ENCODE data around the gene CUL4A.
A peak's percentile ranks its signal among the peaks of the same experiment; 100 is the strongest.

The CUL4A gene

DNA sequence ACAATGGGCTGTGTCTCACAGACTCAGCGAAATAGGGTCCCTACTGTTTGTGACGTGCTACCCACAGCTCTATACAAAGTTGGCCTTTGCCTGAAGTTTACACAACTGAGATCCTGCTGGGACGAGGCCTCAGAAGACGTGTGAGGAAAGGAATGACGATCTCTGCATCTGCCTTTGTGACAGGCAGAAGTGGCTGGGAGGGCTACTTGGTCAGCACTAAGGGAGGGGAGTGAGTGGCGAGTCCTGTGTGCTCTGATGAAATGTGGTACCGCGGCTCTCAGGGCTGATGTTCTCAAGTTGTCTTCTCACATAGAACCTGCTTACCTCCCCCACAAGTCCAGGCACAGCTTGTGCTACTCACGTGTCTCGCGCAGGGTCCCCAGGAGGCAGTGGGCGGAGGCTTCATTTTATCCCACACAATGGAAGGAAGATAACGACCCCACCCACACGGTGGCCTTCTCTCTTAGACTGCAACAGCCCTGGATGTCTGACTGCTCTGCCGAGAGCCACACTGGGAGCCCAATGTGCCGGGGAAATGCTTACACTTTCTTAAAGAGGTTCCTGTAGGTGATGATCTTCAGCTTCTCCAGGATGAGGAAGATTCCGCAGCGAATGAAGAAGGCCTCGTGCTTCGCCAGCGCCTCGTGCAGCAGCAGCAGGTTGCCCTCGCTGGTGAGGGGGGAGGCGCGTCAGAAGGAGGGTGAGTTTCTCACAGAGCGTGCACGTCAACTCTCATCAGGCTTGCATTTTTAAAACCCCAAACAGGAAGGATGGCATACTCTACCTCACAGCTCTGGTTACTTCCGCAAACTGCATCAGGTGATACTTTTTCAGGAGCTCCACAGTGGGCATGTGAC lies 29.8 kb upstream of the CUL4A start:
- no peak for DNase-seq (ENCODE audit: low read depth)

DNA sequence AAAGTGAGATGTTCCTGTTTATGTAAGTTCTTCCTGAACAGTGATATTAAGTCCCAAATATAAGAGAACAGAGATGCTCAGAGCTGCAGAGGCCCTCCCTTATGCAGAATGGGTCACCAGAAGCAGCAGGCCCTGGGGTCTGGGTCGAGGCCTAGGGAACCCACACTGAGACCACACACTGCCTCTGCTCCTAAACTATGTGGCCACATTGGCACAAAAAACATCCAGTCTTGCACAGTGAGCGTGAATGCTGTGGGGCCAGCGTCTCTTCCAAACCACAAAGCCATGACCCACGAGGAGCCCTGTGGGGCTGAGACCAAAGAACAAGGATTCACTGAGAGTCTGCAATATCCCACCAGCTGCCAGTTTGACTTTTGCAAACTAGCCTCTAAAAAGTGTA lies 27.4 kb upstream of the CUL4A start:
- DNase-seq (ENCODE audit: low read depth), result no peak

- DNase-seq (ENCODE audit: low read depth), result no peak
These were observed 25.8 kb upstream of the CUL4A start for GRCh38 chr13:113183450-113184129.

- no peak for DNase-seq (ENCODE audit: low read depth)
These were observed 24.6 kb upstream of the CUL4A start for GRCh38 chr13:113184568-113185440.

DNA sequence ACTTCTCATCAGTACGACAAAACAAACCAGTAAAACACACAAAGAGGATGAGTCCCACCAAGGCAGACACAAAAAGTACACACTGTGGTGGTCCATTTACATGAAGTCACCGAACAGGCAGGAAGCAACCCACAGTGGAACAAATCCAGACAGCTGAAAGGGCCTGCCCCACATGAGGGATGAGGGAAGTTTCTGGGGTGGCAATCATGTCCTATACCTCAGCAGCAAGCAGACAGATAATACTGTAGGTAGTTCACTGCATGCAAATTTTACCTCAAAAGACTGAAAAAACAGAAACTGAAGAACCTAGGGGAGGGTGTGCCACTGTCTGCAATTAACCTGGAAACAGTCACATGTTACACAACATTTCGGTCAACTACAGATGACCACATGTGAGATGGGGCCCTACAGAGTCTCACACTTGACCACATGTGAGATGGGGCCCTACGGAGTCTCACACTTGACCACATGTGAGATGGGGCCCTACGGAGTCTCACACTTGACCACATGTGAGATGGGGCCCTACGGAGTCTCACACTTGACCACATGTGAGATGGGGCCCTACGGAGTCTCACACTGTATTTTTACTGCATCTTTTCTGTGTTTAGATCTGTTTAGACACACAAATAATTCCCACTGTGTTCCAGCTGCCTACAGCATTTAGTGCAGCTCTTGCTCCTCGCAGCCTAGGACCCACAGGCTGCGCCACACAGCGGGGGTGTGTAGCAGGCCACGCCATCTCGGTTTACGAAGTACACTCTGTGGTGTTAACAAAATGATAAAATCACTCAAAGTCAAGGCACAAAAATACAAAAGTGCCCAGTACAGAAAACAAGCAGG lies 23.1 kb upstream of the CUL4A start:
- no peak for DNase-seq (ENCODE audit: low read depth)

DNA sequence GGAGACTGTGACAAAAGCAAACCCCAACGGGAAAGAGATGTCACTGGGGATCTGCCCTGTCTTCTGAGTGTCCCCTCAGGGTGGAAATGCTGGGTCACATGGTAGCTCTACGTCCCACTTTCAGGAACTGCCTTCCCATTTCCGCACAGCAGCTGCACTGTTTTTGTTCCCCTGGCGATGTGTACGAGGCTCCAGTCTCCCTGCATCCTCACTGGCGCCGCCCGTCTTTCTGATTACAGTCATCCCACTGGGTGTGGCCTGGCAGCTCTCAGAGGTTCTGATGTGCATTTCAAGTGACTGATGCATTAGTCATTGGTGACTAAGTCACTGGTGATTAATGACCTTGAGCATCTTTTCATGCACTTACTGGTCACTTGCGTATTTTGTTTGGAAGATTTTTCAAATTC lies 22.1 kb upstream of the CUL4A start:
- peak; percentile 47 for DNase-seq (ENCODE audit: low read depth)

DNA sequence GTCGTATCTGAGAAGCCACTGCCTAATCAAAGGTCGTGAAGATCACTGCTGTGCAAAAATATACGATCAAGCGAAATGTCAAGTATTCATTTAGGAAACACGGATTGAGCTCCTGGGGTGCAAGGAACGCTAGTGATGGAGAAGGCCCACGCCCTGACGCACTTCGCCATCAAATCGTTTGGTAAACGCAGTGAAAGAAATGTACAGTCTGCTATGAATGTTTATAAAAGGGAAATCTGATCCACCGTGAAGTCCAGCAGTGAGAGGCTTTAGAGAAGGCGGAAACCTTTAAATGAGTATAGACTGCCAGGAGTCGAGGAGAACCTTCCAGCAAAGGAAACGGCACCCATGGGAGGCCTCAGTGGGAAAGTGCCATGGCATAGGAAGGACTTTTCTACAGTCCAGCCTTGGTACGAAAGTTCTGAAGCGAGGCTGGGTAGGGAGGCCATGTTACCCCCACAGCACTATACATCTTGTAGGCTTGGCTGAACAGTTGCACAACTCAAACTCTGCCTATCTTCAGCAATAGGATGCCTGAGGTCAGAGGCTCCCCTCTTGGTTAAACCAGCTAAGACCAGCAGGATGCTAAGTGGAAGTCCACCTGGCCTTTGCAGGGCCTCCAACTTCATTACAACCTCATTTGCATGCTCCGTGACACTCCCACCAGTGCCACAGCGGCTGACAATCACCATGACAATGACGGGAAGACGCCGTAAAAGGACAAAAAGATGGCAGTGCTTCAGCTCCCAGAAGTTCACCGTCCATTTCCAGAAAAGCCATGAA lies 21.3 kb upstream of the CUL4A start:
- DNase-seq (ENCODE audit: low read depth), result no peak

DNA sequence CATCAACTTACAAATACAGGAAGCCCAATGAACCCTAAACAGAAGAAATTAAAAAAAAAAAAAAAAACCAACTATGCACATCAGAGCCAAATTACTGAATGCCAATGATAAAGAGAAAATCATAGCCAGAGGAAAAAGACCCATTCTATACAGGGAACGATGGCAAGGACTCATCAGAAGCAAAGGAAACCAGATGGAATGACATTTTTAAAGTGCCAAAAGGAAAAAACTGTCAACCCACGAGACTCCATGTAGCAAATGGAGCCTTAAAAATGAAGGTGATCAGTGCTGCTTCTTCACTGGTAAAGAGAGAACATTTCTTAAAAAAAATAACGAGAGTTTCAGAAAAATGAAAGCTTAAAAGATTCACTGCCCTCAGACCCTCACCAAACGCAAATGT lies 19.2 kb upstream of the CUL4A start:
- DNase-seq (ENCODE audit: low read depth), result no peak

GRCh38 chr13:113192279-113192678 lies 17.1 kb upstream of the CUL4A start:
- no peak for DNase-seq (ENCODE audit: low read depth)

- DNase-seq (ENCODE audit: low read depth), result no peak
These were observed 16.5 kb upstream of the CUL4A start for GRCh38 chr13:113192902-113193301.

GRCh38 chr13:113195360-113195759 lies 14.1 kb upstream of the CUL4A start:
- no peak for DNase-seq (ENCODE audit: low read depth)

DNA sequence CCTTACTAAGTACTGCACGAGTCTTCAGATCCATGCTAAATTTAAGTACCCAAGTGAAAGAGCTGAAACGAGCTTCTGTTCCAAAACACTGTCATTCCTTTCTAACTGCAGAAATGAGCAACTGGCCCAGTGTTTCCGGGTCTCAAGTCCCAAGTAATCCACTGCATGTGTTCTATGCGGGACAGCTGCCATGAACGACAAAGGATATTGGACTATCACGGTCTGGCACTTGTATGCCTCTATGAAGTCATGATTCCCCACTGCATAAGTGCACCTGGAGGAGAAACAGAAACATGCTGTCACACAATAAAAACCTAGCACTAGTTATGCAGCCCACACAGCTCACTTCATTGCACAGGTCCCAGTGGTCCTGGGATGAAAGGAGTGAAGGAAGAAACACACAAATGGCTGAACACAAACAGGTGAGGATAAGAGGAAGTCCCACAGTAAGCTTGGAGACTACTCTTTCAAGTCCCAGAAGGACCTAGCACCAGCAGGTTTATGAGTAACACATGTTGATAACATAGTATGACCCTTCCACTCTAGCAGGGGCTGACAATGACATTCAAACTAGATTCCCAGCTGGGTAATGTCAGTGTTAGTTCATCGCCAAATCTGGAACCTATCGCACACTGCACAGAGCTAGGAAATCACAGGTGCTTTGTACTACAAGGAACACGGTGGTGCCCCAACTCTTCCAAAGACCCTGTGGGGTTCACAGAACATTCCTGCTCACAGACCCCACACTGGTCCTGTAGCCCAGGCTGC lies 12.3 kb upstream of the CUL4A start:
- DNase-seq (ENCODE audit: low read depth), result no peak

DNA sequence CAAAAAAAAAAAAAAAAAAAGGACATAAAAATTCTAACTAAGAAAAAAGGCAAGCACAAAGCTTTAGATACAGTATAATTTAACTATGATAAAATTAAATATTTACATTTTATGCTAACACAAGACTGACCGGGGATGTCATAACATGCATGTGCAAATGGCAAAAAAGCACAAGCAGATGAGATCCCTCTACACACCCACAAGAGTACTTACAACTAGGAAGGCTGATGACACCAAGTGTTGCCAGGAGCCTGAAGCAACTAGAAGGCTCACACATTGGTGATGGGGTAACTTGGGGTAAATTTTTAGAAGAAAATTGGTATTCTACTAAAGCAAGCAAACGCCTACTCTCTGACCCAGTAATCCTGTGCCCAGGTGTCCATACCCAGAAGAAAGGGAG lies 7.6 kb upstream of the CUL4A start:
- DNase-seq (ENCODE audit: low read depth), result no peak

DNA sequence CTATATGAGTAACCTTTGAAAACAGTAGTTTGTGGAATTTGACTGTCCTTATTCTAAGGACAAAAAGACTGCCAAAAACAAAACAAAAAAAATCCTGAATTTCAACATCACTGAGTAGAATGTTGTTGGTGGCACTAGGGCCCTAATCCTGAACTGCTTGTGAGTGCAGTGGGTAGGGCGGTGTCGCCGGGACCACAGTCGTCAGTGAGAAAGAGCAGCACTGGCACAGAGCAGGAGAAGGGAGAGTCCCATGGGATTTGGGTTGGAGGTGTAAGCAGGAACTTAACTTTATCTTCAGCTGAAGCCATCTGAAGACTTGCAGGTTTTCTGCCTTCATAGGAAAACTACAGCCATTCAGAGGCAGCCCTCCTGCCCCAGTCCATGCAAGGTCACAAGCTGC lies 6.5 kb upstream of the CUL4A start:
- DNase-seq (ENCODE audit: low read depth), result no peak

DNA sequence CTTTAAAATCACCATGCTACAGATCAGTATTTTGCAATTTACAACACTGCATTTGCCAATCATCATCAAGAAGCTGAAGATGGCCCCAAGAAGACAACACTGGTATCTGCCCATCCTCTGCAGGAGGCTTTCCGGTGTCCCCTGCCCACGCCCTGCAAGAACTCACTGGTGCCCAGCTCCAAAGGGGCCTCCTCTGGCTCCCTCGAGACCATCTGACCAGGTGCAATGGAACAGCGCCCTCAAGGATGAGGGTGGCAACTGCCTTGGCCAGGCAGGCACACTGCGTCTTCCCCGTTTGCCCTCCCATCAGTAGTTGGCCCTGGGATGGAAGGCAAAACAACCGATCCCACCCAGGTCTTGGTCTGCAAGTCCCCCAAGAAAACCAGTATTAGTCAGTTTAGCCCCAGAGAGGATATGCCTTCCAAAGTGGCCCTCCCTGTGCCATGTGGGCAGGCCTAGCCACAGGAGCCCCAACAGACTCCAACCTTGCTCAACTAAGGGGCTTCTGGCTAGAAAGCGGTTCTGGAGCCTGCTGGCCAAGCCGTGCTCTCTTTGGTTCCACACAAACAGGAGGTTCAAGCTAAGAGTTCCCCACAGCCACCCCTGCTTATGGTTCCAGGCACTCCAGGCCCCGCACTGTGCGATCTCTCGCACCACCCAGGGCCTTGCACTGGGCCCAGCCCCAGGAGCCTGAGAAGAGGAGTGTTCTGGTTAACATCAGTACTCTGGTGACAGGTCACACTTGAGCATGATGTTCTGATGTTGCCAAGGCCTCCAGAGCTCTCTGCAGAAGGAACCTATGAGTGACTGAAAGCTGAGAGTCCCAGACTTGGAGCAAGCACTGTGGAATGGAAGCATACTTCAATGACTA lies 5.7 kb upstream of the CUL4A start:
- DNase-seq (ENCODE audit: low read depth), result no peak

- no peak for DNase-seq (ENCODE audit: low read depth)
These were observed 5.1 kb upstream of the CUL4A start for GRCh38 chr13:113204378-113204734.

GRCh38 chr13:113205428-113205931 lies 3.9 kb upstream of the CUL4A start:
- no peak for DNase-seq (ENCODE audit: low read depth)

- DNase-seq (ENCODE audit: low read depth), result no peak
These were observed 2.0 kb upstream of the CUL4A start for GRCh38 chr13:113207460-113207859.

- DNase-seq (ENCODE audit: low read depth), result no peak
These were observed 1.5 kb upstream of the CUL4A start for GRCh38 chr13:113207890-113208420.

All from stimulated activated CD8-positive, alpha-beta memory T cell treated with anti-CD3 and anti-CD28 coated beads, Interleukin-7, amount 100 ng/mL, for 24 hours (primary cell).